SK-N-DZ (cell line): ENCODE measurements around the gene AKAP8L.
"Not testable (repeated sequence)": the region's sequence is repeated elsewhere in the genome, so short reads cannot be mapped to it uniquely, and the experiment has no call there.

ENCODE experiments used
- DNase-seq: peaks from one replicate; pipeline ENCODE4 v3.0.0-alpha.2; 2015; ENCODE audit warnings: low spot score
- small RNA-seq, 2 experiments: library from RNA; depleted of rRNA; stranded (forward); fragments of <200 nt; gene quantifications; one replicate each; pipeline ENCODE3, GENCODE V24; 2014

Gene AKAP8L

DNA sequence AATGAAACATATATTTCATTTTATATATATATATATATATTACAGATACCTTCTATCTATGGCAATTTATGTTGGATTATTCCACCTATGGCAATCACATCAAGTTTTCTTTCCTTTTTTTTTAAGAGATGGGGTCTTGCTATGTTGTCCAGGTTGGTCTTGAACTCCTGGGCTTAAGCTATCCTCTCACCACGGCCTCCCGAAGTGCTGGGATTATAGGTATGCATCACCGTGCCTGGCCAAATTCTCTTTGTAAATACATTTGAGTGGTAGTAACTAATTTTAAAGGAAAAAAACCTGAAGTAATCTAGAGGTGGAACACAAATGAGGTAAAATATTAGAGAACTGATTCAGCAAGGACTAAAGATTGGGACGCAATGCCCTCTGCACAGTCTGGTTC, 64.9 kb downstream of the AKAP8L start:
- no peak for DNase-seq

- not testable (repeated sequence) for DNase-seq
These were observed 66.3 kb downstream of the AKAP8L start for GRCh38 chr19:15352535-15352934.

DNA sequence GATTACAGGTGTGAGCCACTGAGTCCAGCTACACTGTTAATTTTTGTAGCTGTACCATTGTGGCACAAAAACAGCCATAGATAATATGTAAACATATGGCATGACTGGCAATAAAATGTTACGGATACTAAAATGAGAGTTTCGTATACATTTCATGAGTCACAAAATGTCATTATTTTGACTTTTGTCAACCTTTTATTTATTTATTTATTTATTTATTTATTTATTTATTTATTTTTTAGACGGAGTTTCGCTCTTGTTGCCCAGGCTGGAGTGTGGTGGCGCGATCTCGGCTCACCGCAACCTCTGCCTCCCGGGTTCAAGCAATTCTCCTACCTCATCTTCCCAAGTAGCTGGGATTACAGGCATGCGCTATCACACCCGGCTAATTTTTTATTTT, 77.5 kb downstream of the AKAP8L start:
- not testable (repeated sequence) for DNase-seq

DNA sequence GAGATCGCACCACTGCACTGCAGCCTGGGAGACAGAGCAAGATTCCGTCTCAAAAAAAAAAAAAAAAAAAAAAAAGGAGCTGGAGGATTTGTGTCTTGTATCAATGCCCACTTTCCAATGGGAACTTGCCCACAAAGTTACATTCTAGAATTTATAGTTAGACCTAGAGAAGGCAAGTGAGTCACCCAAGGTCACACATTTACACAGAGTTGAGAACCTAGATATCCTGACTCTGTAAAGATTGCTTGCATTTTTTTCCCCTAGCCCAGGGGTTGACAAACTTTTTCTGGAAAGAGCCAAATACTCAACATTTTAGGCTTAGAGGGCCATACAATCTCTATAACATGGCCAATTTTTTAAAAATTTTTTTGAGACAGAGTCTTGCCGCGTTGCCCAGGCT, 78.7 kb downstream of the AKAP8L start:
- no peak for DNase-seq

- DNase-seq = no peak
These were observed 81.6 kb downstream of the AKAP8L start for GRCh38 chr19:15337202-15337601.

DNA sequence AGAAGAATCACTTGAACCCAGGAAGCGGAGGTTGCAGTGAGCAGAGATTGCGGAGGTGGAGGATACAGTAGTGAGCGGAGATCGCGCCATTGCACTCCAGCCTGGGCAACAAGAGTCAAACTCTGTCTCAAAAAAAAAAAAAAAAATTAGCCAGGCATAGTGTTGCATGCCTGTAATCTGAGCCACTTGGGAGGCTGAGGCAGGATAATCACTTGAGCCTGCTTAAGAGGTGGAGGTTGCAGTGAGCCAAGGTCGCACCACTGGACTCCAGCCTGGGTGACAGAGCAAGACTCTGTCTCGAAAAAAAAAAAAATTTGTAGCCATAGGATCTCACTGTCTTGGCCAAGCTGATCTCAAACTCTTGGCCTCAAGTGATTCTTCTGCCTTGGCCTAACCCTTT, 82.8 kb downstream of the AKAP8L start:
- not testable (repeated sequence) for DNase-seq

- peak; percentile 57 for DNase-seq
These were observed 86.3 kb downstream of the AKAP8L start, which contains the start of gene BRD4 for GRCh38 chr19:15332311-15332996. Gene BRD4, minus strand, starts transcription at chr19:15332539. Its CDS starts 59,440 bp downstream, at chr19:15273099.

DNA sequence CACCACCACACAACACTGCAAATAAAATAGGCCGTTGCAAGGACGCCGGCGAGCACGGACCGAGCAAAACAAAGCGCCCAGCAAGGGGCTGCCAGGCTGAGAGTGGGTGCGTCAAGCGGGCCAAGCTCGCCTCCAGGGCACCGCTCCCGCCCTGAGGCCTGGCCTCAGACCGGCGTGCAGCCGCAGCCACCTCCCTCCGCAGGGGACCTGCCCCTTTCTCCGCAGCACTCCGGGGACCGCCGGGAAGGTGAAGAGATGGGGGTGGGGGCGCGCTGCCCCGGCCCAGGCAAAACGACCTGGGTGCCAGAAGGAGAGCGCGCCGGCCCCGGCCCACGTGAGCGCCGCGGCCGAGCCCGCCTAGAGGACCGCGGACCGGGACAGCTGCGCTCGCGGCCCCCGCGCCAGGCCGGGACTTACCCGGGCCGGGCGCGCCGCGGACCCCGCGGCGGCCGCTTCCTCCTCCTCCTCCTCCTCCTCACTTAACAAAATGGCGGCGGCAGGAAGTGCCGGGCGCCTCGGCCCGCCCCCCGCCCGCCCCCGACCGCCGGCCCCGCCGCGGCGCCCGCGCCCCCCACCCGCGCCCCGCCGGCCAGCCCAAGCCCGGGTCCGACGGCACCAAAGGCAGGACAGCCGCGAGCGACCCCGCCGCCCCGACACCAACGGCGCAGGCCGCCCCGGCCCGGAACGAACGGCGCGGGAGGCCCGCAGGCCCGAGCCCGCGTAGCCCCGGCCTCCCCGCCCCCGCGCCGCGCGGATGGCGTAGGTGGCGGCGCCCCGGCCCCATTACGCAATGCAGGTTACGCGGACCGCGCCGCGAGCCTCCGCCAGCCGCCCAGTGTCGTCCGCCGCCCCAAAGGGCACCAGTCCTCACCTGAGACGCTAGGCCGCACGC, 87.1 kb downstream of the AKAP8L start:
- DNase-seq = peak; percentile 19

DNA sequence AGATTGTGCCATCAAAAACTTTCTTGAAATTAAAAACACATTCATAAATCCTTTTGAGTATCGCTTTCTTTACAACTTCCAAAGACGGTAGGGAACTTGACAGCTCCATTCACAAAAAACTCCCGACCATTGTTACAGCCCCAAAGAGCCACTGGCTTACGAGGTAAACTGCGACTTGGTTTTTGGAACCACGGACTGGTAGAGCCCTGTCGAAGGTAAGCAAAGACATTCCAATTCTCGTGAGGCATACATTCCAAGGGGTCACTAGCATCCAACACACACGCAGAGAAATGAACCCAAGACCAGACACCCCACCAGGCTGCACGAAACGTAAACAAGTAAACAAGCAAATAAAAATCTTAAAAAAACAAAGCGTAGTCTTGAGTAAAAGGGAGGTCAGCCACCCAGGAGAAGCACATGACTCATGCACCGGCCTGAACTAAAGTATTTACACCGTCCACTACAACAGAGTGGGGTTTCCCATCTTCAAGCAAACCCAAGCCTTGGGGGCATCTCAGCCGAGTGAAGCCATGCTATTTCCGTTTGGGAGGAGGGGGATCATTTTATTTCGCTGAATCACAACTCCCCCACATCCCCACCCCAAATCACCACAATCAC, 87.9 kb downstream of the AKAP8L start:
- DNase-seq = no peak

Small RNA genes lying within 50 kb of the gene (small RNA-seq; reads per million reads assigned to genes)
- 0 reads per million in 2 experiments for gene AC005776.1
- gene MIR1470 = 0 reads per million in 2 experiments
